Body of pancreas (tissue), 4 donors: ENCODE measurements around the gene ITGBL1. TPM values are rescaled to one million over a fixed set of nuclear protein-coding genes. Genes with fewer than 3 reads are reported as not detected.

Source experiments
- ATAC-seq: fragments of 150-250 bp; one replicate; pipeline ENCODE4 v1.9.1; 2016
- DNase-seq, 4 donors: peaks; one replicate each; pipeline ENCODE4 v3.0.0-alpha.2; 2019
- H3K27ac ChIP-seq, 4 donors: fragments of 200-600 bp; sonication (generic); 1 replicate in 3 of 4; 2 replicates in 1 of 4; pipeline versions ENCODE4 v1.5.1 to v1.6.1; 2016 to 2019; ENCODE audit warnings: mild to moderate bottlenecking in 1 of 4, mixed read lengths in 1 of 4, moderate library complexity in 1 of 4
- H3K27me3 ChIP-seq, 2 donors: fragments of 200-600 bp; sonication (generic); one replicate each; pipeline ENCODE4 v1.6.0; 2016; ENCODE audit warnings: mild to moderate bottlenecking in 1 of 2
- H3K36me3 ChIP-seq, 2 donors: fragments of 200-600 bp; sonication (generic); replicated peaks in 1 of 2; 2 replicates each; pipeline ENCODE4 v1.5.1; 2016; ENCODE audit warnings: low read depth in 2 of 2; ENCODE audit not compliant: insufficient read depth in 1 of 2
- H3K4me1 ChIP-seq: fragments of 200-600 bp; sonication (generic); one replicate; pipeline ENCODE4 v1.6.0; 2016
- H3K4me3 ChIP-seq, 2 donors: fragments of 200-600 bp; sonication (generic); 1 replicate in 1 of 2; 2 replicates in 1 of 2; pipeline ENCODE4 v1.5.1; 2016 to 2019
- H3K9me3 ChIP-seq, 3 donors: fragments of 200-600 bp; sonication (generic); 1 replicate in 2 of 3; 2 replicates in 1 of 3; pipeline ENCODE4 v1.5.1; 2016
- CTCF ChIP-seq, 7 experiments: fragments of 450-650 bp in 4 of 7; fragments of 200-600 bp in 3 of 7; sonication (generic) in 3 of 7; IDR thresholded peaks; one replicate each; pipeline ENCODE4 v1.5.1; 2016 to 2019; ENCODE audit warnings: antibody characterized with exemption in 7 of 7
- POLR2A ChIP-seq, 3 donors: fragments of 450-650 bp; IDR thresholded peaks; one replicate each; pipeline ENCODE4 v1.6.1; 2016; ENCODE audit warnings: antibody characterized with exemption in 3 of 3, mild to moderate bottlenecking in 2 of 3
- WGBS, 2 donors: methylation state at CpG; one replicate each; pipeline ENCODE4 v1.1.5; 2017; 5-methylcytosine and 5-hydroxymethylcytosine counted together
- intact Hi-C: fragments of 100-400 bp; cut with DNase I; formaldehyde crosslinking; loops from one replicate; pipeline ENCODE4 v1.15.1; 2023
- total RNA-seq, 2 donors: library from RNA; depleted of rRNA; stranded (reverse); fragments of >200 nt; gene quantifications; one replicate each; pipeline ENCODE4 v1.1.0, GENCODE V29; 2016

The ITGBL1 gene
- total RNA-seq, 2 donors from 2014 or later, result 1.3 to 10.4 TPM

GRCh38 chr13:101521371-101521770 is 68.9 kb downstream of the ITGBL1 start:
- Histone ChIP-seq H3K9me3 (no peaks in the 10 kb centered on the region), H3K27ac (no peak overlapping the region), H3K36me3 (no peaks in the 10 kb centered on the region), H3K4me1 (peaks cover 7% of the 10 kb centered on the region), H3K27me3 (no peaks in the 10 kb centered on the region), H3K4me3 (no peak overlapping the region)
- WGBS, 2 donors, result 74 to 80% methylated on average over 6 of the region's 6 CpGs
- no peak for TF ChIP-seq POLR2A (IDR thresholded peaks at IDR 0.05)
- no peak for TF ChIP-seq CTCF (IDR thresholded peaks at IDR 0.05)
- intact Hi-C loops, result no loop called here
- no peak for ATAC-seq
- DNase-seq, result no peak

- H3K27ac ChIP-seq, result no peak overlapping the region
- H3K4me3 ChIP-seq, result no peak overlapping the region
- no peaks in the 10 kb centered on the region for H3K9me3 ChIP-seq
- TF ChIP-seq POLR2A (IDR thresholded peaks at IDR 0.05) (no peak), CTCF (IDR thresholded peaks at IDR 0.05) (no peak)
- H3K27me3 ChIP-seq, result no peaks in the 10 kb centered on the region
- H3K4me1 ChIP-seq, result peaks cover 7% of the 10 kb centered on the region
- DNase-seq (no peak), ATAC-seq (no peak)
- intact Hi-C loops, result no loop called here
- WGBS, 2 donors, result 31 to 51% methylated on average over 5 of the region's 5 CpGs
- H3K36me3 ChIP-seq, result no peaks in the 10 kb centered on the region
Measured at GRCh38 chr13:101522607-101523006, 70.1 kb downstream of the ITGBL1 start.

GRCh38 chr13:101523154-101524131 is 71.0 kb downstream of the ITGBL1 start:
- Histone ChIP-seq H3K36me3 (no peaks in the 10 kb centered on the region), H3K27ac (no peak overlapping the region), H3K4me3 (no peak overlapping the region), H3K9me3 (no peaks in the 10 kb centered on the region), H3K27me3 (no peaks in the 10 kb centered on the region), H3K4me1 (peaks cover 7% of the 10 kb centered on the region)
- intact Hi-C loops, result no loop called here
- DNase-seq (no peak), ATAC-seq (no peak)
- TF ChIP-seq CTCF (IDR thresholded peaks at IDR 0.05) (no peak), POLR2A (IDR thresholded peaks at IDR 0.05) (no peak)
- 48 to 51% methylated on average over 8 of the region's 8 CpGs for WGBS, 2 donors

GRCh38 chr13:101527130-101527529 is 74.7 kb downstream of the ITGBL1 start:
- H3K9me3 ChIP-seq, result no peaks in the 10 kb centered on the region
- no peak overlapping the region for H3K4me3 ChIP-seq
- ATAC-seq (no peak), DNase-seq (no peak)
- TF ChIP-seq POLR2A (IDR thresholded peaks at IDR 0.05) (no peak), CTCF (IDR thresholded peaks at IDR 0.05) (no peak)
- intact Hi-C loops, result no loop called here
- H3K4me1 ChIP-seq, result peaks cover 7% of the 10 kb centered on the region
- no peaks in the 10 kb centered on the region for H3K36me3 ChIP-seq
- H3K27me3 ChIP-seq, result no peaks in the 10 kb centered on the region
- no peak overlapping the region for H3K27ac ChIP-seq

GRCh38 chr13:101529422-101529821 is 76.9 kb downstream of the ITGBL1 start:
- 26 to 35% methylated on average over 4 of the region's 4 CpGs for WGBS, 2 donors
- Histone ChIP-seq H3K27me3 (no peaks in the 10 kb centered on the region), H3K9me3 (no peaks in the 10 kb centered on the region), H3K4me1 (no peaks in the 10 kb centered on the region), H3K36me3 (no peaks in the 10 kb centered on the region), H3K4me3 (no peak overlapping the region), H3K27ac (no peak overlapping the region)
- intact Hi-C loops, result no loop called here
- DNase-seq, result peak in 1 of 4 donors; percentile 8
- no peak for ATAC-seq
- TF ChIP-seq POLR2A (IDR thresholded peaks at IDR 0.05) (no peak), CTCF (IDR thresholded peaks at IDR 0.05) (no peak)
